Smooth muscle cell (in vitro differentiated cells): ENCODE measurements around the gene AMIGO3. TPM values are rescaled to one million over a fixed set of nuclear protein-coding genes. Genes with fewer than 3 reads are reported as not detected.

ENCODE experiments used
- DNase-seq: peaks from one replicate; lab custom pipeline; 2025; ENCODE audit not compliant: unreplicated experiment; lab: John Stamatoyannopoulos, UW
- H2AFZ ChIP-seq: fragments of 200-600 bp; sonication (generic); 2 replicates; pipeline ENCODE4 v1.6.0; 2016; ENCODE audit warnings: antibody characterized with exemption, low read depth, mild to moderate bottlenecking
- H3F3A ChIP-seq: fragments of 200-600 bp; sonication (generic); 2 replicates; pipeline ENCODE4 v1.6.0; 2017; ENCODE audit warnings: antibody characterized with exemption, low read depth
- H3K27ac ChIP-seq: fragments of 200-600 bp; sonication (generic); 2 replicates; pipeline ENCODE4 v1.5.1; 2016; ENCODE audit warnings: low read depth, mild to moderate bottlenecking
- H3K27me3 ChIP-seq: fragments of 200-600 bp; sonication (generic); 2 replicates; pipeline ENCODE4 v1.6.1; 2016; ENCODE audit warnings: low read depth, mild to moderate bottlenecking
- H3K36me3 ChIP-seq: fragments of 200-600 bp; sonication (generic); 2 replicates; pipeline ENCODE4 v1.5.1; 2016; ENCODE audit warnings: low read depth
- H3K4me1 ChIP-seq: fragments of 200-600 bp; sonication (generic); 2 replicates; pipeline ENCODE4 v1.5.1; 2016; ENCODE audit warnings: low read depth
- H3K4me2 ChIP-seq: fragments of 200-600 bp; sonication (generic); 2 replicates; pipeline ENCODE4 v1.6.0; 2016; ENCODE audit warnings: mild to moderate bottlenecking
- H3K4me3 ChIP-seq: fragments of 200-600 bp; sonication (generic); 2 replicates; pipeline ENCODE4 v1.5.1; 2016; ENCODE audit warnings: mild to moderate bottlenecking
- H3K79me2 ChIP-seq: fragments of 200-600 bp; sonication (generic); 2 replicates; pipeline ENCODE4 v1.6.0; 2016; ENCODE audit warnings: low read depth, mild to moderate bottlenecking
- H3K9ac ChIP-seq: fragments of 200-600 bp; sonication (generic); 2 replicates; pipeline ENCODE4 v1.6.0; 2016; ENCODE audit warnings: low read depth
- H3K9me3 ChIP-seq: fragments of 200-600 bp; sonication (generic); replicated peaks from 2 replicates; pipeline ENCODE4 v1.5.1; 2016; ENCODE audit warnings: low read depth
- H4K20me1 ChIP-seq: fragments of 200-600 bp; sonication (generic); 2 replicates; pipeline ENCODE4 v1.6.0; 2016; ENCODE audit warnings: low read depth
- CTCF ChIP-seq: fragments of 200-600 bp; sonication (generic); IDR thresholded peaks from 2 replicates; pipeline ENCODE4 v1.5.1; 2017; ENCODE audit warnings: borderline replicate concordance, mild to moderate bottlenecking, antibody characterized with exemption; ENCODE audit not compliant: insufficient read depth, poor library complexity, severe bottlenecking
- WGBS: methylation state at CpG from one replicate; pipeline ENCODE4 v1.1.7; 2016; ENCODE audit warnings: low lambda C conversion rate; 5-methylcytosine and 5-hydroxymethylcytosine counted together
- polyA plus RNA-seq: library from polyadenylated mRNA; unstranded; fragments of >200 nt; fragmentation: Nextera tagmentation; extraction: Ambion mirVana; gene quantifications from 2 replicates; pipeline ENCODE4 v1.2.1, GENCODE V29; 2016
- total RNA-seq: library from RNA; depleted of rRNA; stranded (reverse); fragments of >200 nt; gene quantifications from 2 replicates; pipeline ENCODE4 v1.2.3, GENCODE V29; 2014

AMIGO3 gene
- total and polyA plus RNA-seq, 2 experiments from 2014 or later, result 2.4 to 2.9 TPM

DNA sequence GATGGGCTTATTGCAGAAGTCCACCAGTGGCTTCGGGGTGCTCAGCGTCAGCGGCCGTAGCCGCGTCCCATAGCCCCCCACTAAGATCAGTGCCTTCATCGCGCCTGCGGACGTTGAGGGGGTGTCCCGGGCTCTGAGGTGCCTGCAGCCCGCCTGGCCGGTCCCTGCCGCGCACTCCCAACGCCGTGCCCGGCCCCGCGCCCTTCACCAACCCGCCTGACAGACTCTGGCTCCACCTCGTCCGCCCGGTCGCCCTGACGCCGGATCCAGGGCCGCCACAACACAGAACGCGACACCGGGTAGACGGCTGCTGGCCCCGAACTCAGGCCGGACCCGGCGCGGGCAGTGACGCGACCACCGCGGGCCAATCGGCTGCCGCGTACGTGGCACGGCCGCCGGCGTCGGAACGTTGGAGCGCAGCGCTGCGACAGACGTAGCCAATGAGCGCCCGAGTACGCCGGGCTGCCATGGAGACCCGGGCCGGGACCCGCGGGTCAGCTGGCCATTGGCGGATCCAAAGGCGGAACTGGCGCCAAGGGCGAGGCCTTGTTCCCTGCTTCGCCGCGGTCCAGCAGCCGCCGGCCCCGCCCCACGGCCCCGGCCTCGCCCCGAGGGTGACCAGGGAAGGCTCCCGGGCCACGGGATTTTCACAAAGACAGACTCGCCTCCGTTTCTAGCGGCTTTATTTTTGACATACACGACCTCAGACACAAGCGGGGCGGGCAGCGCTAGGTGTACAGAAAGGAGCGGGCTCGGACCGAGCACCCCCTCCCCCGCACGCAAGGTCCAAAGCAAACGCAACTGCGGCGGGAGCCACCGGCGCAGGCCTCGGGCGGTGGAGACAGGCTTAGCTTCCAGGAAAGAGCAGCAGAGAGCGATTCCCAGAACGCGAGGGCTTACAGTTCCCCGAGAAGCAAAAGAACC is 4.4 kb upstream of the AMIGO3 start, which contains the start of gene GMPPB:
TSS of gene GMPPB (minus strand) at position 324 of the 924 bp plus-strand sequence. CDS start at position 99, 225 bp downstream.
- H3K36me3 ChIP-seq, result no peaks in the 10 kb centered on the region
- H3F3A ChIP-seq, result peaks cover 12% of the 10 kb centered on the region
- peak within 1 kb of the TSS; percentile 98 for H3K9ac ChIP-seq
- peak within 1 kb of the TSS; percentile 94 for H3K27ac ChIP-seq
- DNase-seq, result peak; percentile 82
- peak within 1 kb of the TSS; percentile 90 for H3K4me2 ChIP-seq
- peaks cover 9% of the 10 kb centered on the region for H4K20me1 ChIP-seq
- H3K4me3 ChIP-seq, result peak within 1 kb of the TSS; percentile 73
- peaks cover 8% of the 10 kb centered on the region for H3K4me1 ChIP-seq
- no peaks in the 10 kb centered on the region for H3K27me3 ChIP-seq
- no peaks in the 10 kb centered on the region for H3K9me3 ChIP-seq
- H3K79me2 ChIP-seq, result peaks cover 13% of the 10 kb centered on the region
- WGBS, result 2% methylated on average over 98 of the region's 102 CpGs
- TF ChIP-seq CTCF, result no peak
- H2AFZ ChIP-seq, result peak within 1 kb of the TSS; percentile 6

GRCh38 chr3:49723296-49723627 is 3.8 kb upstream of the AMIGO3 start:
- peak overlapping the region; percentile 94 for H3K27ac ChIP-seq
- H3K27me3 ChIP-seq, result no peaks in the 10 kb centered on the region
- peak overlapping the region; percentile 90 for H3K4me2 ChIP-seq
- no peaks in the 10 kb centered on the region for H3K36me3 ChIP-seq
- H3K4me3 ChIP-seq, result peak overlapping the region; percentile 73
- peaks cover 12% of the 10 kb centered on the region for H3K4me1 ChIP-seq
- H3K9me3 ChIP-seq, result no peaks in the 10 kb centered on the region
- H2AFZ ChIP-seq, result no peak overlapping the region
- H3K79me2 ChIP-seq, result peaks cover 13% of the 10 kb centered on the region
- DNase-seq, result no peak
- peak overlapping the region; percentile 98 for H3K9ac ChIP-seq
- peaks cover 12% of the 10 kb centered on the region for H3F3A ChIP-seq
- TF ChIP-seq CTCF, result no peak
- H4K20me1 ChIP-seq, result peaks cover 15% of the 10 kb centered on the region
- 2% methylated on average over 20 of the region's 20 CpGs for WGBS

DNA sequence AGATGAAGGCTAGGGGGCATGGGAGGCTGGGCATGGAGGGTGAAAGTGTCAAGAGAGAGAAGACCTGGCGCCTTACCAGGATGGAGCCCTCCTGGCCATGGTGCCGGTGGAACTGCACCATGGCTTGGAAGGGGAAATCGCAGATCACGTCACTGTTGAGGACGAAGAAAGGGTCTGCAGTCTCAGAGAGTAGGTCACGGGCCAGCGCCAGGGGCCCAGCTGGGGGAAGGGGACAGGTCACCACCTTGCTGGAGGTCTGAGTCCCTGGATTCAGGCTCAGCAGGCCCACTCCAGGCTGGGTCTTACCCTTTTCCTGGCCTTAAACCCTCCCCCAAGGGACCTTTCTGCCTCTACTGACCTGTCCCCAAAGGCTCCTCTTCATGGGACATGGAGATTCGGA is 3.4 kb upstream of the AMIGO3 start:
- H2AFZ ChIP-seq, result no peak overlapping the region
- peaks cover 12% of the 10 kb centered on the region for H3F3A ChIP-seq
- H4K20me1 ChIP-seq, result peaks cover 16% of the 10 kb centered on the region
- H3K9me3 ChIP-seq, result no peaks in the 10 kb centered on the region
- peaks cover 12% of the 10 kb centered on the region for H3K4me1 ChIP-seq
- peak overlapping the region; percentile 94 for H3K27ac ChIP-seq
- H3K27me3 ChIP-seq, result no peaks in the 10 kb centered on the region
- peak overlapping the region; percentile 98 for H3K9ac ChIP-seq
- peaks cover 13% of the 10 kb centered on the region for H3K79me2 ChIP-seq
- peak overlapping the region; percentile 73 for H3K4me3 ChIP-seq
- WGBS, result 81% methylated on average over 7 of the region's 8 CpGs
- DNase-seq, result no peak
- H3K36me3 ChIP-seq, result no peaks in the 10 kb centered on the region
- no peak for TF ChIP-seq CTCF
- peak overlapping the region; percentile 90 for H3K4me2 ChIP-seq
